DND-41 (cell line): ENCODE results near the gene MOXD1.

Experiments
- CTCF ChIP-seq: IDR thresholded peaks from 2 replicates; pipeline ENCODE4 v1.5.1; 2012; ENCODE audit warnings: borderline replicate concordance, low read length, moderate library complexity, mild to moderate bottlenecking; ENCODE audit not compliant: poor library complexity, severe bottlenecking; ENCODE audit errors: extremely low read depth
- EZH2 ChIP-seq: IDR thresholded peaks from 3 replicates; pipeline ENCODE4 v1.6.1; 2012; ENCODE audit warnings: borderline replicate concordance, low read depth, mild to moderate bottlenecking, moderate library complexity, low read length, inconsistent platforms; ENCODE audit not compliant: severe bottlenecking

GRCh38 chr6:132280436-132280835, 120.8 kb downstream of the MOXD1 start:
- TF ChIP-seq CTCF, result no peak
- TF ChIP-seq EZH2, result no peak
